Measurements from ENCODE around the gene ROS1.
"Not testable (repeated sequence)": the region's sequence is repeated elsewhere in the genome, so short reads cannot be mapped to it uniquely, and the experiment has no call there.

The ROS1 gene

DNA sequence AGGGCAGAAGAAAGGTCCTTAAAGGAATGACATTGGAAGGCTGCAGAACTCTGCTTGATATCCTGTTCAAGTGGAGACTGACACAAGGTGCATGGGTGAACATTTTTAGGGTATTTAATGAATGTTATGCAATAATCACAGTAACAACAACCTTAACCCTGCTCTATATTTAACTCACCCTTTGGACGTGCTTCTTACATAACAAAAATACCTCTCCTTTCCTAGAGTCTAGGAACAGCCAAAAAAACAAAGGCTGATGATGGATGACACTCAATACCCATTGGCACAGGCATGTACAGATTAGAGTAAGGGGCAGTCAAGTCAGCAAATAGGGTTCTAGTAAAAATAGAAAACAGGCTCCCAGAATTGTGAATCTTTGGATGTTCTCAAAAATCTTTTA is 30.6 kb downstream of the ROS1 start:
- in situ Hi-C loops (cut with HindIII; ENCODE audit: low pct_ligation_motif_present, low pct_unique_long_range_greater_than_20kb, low sequenced_read_pairs), result no loop called here
- DNase-seq, result no peak

DNA sequence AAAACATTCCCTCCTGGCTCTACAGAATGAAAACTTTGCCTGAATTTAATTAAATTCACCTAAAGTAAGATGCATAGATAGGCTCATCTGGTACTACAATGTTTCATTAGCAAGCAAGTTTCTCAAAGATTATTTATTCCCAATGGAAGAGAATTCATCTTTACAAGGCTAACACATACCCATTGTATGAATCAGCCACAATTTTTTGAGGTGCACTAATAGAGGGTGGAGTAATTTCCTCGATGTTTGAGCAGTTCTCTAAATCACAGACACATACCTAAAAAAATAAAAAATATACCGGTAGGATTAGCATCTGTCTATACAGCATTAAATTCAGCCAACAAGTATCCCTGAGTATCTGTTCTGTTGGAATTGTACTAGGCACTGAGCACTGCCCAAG is 32.7 kb downstream of the ROS1 start:
- no peak for DNase-seq
- in situ Hi-C loops (cut with HindIII; ENCODE audit: low pct_ligation_motif_present, low pct_unique_long_range_greater_than_20kb, low sequenced_read_pairs), result no loop called here

DNA sequence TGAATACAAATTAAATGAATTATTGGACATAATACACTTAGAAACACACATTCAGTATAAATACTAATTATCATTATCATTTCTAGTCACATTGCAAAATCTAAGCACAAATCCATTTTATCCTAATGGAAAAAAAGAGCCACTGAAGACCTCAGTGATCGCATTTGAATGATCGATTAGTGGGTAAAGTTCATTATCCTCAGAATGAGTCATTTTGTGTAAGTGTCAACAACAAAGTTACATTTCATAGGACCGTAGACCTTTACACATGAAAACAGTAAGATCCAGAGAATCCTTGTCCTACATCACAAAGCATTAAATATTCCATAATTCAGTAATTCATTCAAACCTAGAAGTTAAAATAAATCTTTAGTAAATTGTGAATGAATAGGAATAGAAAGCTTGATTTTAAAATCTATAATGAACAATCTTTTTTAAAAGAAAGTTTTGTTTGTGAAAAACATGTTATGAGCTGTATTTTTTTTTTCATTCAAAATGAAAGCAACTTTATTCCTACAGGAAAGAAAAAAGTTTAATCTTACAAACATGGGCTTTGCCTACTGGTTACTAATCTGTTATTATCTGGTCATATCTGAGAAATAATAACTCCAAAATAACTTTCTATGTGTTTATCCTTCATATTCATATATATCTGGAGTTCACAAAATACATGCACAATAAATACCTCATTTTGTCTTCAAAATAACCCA is 33.7 kb downstream of the ROS1 start:
- in situ Hi-C loops (cut with HindIII; ENCODE audit: low pct_ligation_motif_present, low pct_unique_long_range_greater_than_20kb, low sequenced_read_pairs), result no loop called here

DNA sequence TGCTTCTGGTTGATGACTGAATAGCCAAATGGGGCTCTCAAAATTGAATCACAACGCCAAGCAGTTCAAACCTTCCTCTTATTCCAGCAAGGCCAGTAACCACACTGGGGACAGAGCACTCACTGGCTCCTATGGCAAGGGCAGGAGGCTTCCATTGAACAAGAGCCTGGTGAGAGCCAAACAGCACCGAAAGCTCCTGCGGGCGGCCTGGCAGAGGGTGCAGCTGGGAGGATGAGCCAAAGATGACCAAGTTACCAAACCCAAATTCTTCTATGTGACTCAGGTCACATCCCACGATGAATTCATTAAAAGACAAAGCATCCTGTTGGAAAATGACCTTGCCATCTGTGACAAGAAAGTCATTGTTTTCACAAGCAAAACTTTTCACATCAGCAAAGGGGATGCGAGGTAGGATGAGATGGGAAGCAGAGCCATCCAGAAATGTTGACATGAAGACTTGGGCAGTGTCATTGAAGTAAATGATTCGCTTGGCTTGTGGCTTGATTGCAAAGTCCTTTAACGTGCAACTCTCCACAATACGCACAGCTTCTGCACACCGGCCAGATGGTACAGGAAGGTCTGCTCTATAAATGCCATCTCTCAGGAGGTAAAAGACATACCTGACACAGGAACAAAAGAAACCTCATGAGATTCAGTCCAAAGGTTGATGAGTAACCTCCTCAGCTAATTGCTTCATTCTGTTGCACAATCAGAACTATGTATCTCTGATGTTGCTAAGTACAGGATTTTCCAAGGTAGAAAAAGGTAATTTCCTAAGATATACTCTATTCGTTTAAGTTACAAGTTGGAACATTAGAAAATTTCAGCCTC is 36.3 kb downstream of the ROS1 start:
- in situ Hi-C loops (cut with HindIII; ENCODE audit: low pct_ligation_motif_present, low pct_unique_long_range_greater_than_20kb, low sequenced_read_pairs), result no loop called here

More for the DNA sequence above, 33.7 kb downstream of the ROS1 start:
- DNase-seq, result no peak

DNA sequence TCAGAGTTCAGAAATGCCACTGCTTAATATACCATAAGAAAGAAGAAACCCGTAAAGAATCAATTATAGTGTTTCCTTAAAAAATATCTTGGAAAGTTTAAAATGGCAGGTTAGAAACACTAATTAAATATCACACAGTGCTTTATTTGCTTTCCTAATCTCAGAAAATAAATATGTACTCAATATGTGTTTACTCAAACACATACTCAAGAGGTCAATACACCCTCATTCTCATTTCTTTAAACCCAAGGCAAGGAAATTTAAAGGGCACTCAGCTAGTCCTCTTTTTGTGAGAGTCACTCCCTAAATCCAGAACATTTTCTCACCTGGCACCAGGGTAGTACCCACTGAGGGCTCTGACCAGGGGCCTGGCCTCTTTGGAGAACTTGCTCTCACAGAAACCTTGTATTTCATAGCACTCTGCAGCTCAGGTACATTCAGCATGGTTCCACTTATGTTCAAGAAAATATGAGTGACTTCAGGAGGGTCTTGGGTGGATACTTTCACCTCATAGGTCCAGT is 38.2 kb downstream of the ROS1 start:
- no peak for DNase-seq
- in situ Hi-C loops (cut with HindIII; ENCODE audit: low pct_ligation_motif_present, low pct_unique_long_range_greater_than_20kb, low sequenced_read_pairs), result no loop called here

More for the DNA sequence above, 36.3 kb downstream of the ROS1 start:
- DNase-seq, result no peak

DNA sequence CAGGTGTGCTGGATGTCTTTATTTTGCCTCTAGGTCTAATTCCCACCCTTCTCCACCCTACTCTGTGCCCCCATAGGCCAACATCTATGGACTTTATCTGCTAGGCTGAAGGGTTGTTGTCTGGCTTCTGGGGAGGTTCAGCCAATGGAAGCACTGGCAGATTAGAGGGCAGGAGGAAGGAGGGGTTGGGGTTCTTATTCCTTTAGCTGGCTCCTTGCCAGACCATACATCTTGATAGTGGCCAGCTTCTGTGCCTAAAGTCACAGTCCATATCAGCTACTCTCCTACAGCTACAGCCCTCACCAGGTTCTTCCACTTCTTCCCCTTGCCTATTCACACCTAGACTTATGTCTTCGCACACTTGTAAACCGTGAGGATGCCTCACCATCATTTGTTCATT is 41.1 kb downstream of the ROS1 start:
- no peak for DNase-seq
- in situ Hi-C loops (cut with HindIII; ENCODE audit: low pct_ligation_motif_present, low pct_unique_long_range_greater_than_20kb, low sequenced_read_pairs), result no loop called here

DNA sequence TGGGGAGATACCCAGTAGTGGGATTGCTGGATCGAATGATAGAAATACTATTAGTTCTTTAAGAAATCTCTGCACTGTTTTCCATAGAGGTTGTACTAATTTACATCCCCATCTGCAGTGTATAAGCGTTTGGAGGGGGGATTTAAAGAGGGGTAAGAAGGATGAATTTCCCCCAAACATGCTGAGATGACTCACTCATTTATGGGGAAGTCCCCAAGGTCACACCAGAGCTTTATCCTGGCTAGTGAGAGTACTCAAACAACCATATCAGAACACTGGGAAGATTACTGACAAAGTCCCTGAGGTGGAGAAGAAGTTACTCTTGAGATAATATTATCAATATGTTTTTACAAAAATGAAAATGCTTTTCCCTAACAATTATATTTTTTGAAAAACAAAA is 44.0 kb downstream of the ROS1 start:
- no peak for DNase-seq
- in situ Hi-C loops (cut with HindIII; ENCODE audit: low pct_ligation_motif_present, low pct_unique_long_range_greater_than_20kb, low sequenced_read_pairs), result no loop called here

DNA sequence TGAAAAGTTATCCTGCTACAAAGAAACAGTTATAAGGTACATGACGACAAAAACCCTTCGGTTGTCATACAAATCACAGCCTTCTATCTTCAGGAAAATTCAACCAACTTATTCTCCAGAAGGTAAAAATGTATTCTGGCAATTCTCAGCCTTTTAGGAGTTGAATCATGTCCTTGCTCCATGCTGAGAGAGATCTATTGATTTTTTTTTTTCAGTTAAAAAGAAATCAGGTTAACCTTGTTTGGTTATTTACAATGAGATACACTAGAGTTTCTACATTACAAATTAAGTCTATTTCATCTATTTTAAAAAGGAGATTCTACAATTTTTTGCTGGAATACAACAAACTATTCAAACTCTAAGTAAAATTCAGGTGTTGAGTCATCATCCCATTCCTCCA is 45.4 kb downstream of the ROS1 start:
- in situ Hi-C loops (cut with HindIII; ENCODE audit: low pct_ligation_motif_present, low pct_unique_long_range_greater_than_20kb, low sequenced_read_pairs), result no loop called here
- no peak for DNase-seq

DNA sequence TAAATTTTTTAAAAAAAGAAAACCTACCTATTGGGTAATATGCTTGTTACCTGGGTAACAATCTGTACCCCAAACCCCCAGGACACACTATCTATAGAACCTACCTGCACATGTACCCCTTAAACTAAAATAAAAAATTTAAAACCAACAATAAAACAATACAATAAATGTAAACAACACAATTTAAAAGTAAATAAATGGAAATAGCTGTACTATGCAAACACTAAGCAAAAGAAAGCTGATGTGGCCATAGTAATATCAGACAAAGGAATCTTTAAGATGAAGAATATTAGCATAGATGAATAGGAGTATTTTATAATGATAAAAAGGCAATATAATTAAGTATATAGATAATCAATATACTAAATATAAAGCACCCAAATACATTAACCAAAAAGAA is 50.3 kb downstream of the ROS1 start:
- no peak for DNase-seq
- in situ Hi-C loops (cut with HindIII; ENCODE audit: low pct_ligation_motif_present, low pct_unique_long_range_greater_than_20kb, low sequenced_read_pairs), result no loop called here

DNA sequence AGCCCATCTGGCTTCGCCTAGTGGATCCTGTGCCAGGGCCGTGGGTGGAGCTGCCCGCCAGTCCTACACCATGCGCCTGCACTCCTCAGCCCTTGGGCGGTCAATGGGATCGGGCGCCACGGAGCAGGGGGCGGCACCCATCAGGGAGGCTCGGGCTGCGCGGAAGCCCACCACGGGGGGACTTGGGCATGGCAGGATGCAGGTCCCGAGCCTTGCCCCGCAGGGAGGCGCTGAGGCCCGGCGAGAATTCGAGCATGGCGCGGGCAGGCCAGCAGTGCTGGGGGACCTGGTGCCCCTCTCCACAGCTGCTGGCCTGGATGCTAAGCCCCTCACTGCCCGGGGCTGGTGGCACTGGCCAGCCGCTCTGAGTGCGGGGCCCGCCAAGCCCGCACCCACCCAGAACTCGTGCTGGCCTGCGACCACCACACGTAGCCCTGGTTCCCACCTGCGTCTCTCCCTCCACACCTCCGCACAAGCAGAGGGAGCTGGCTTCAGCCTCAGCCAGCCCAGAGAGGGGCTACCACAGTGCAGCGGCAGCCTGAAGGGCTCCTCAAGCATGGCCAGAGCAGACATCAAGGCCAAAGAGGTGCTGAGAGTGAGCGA is 52.4 kb downstream of the ROS1 start:
- in situ Hi-C loops (cut with HindIII; ENCODE audit: low pct_ligation_motif_present, low pct_unique_long_range_greater_than_20kb, low sequenced_read_pairs), result no loop called here
- no peak for DNase-seq

DNA sequence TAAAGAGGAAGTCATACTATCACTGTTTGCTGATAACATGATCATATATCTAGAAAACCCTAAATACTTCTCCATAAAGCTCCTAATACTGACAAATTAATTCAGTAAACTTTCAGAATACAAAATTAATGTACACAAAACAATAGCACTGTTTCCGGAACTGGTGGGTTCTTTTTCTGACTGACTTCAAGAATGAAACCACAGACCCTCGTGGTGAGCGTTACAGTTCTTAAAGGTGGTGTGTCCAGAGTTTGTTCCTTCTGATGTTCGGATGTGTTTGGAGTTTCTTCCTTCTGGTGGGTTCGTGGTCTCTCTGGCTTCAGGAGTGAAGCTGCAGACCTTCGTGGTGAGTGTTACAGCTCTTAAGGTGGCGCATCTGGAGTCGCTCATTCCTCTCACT is 53.5 kb downstream of the ROS1 start:
- in situ Hi-C loops (cut with HindIII; ENCODE audit: low pct_ligation_motif_present, low pct_unique_long_range_greater_than_20kb, low sequenced_read_pairs); DNase-seq: not testable (repeated sequence)

DNA sequence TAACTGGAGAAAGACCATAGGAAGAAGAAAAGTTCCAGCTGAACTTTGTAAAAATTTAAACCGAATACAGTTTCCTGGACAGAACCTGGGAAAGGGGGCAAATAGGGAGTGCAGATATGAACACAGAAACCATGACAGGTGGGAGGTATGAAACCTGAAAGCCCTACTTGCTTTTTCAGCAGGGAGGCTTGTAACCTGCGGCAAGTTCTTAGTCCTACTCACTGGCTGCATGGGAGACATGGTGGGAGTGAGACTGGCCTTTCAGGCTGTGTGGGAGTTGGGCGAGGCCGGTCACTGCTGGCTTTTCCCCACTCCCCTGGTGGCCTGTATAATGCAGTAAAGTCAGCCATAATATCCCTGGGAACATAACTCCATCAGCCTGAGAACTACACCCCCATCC is 54.2 kb downstream of the ROS1 start:
- in situ Hi-C loops (cut with HindIII; ENCODE audit: low pct_ligation_motif_present, low pct_unique_long_range_greater_than_20kb, low sequenced_read_pairs), result no loop called here
- DNase-seq, result no peak

DNA sequence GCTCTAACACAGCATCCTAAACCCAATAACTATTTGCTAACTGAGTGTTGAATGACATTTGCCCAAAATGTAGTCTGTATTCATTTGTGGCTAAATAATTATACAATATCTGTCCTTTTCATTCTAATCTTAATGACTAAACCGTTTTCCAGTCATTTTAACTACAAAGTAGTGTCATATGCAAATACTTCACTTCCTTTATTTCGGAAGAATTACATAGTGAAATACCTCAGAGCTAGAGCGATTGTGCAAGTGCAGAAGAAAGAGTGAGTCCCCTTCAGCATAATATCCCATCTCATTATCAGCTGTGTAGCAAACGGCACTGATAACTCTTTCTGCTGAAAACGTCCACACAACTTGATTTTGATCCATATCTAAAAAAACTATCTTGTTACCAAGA is 66.2 kb downstream of the ROS1 start:
- no peak for DNase-seq
- in situ Hi-C loops (cut with HindIII; ENCODE audit: low pct_ligation_motif_present, low pct_unique_long_range_greater_than_20kb, low sequenced_read_pairs), result no loop called here

DNA sequence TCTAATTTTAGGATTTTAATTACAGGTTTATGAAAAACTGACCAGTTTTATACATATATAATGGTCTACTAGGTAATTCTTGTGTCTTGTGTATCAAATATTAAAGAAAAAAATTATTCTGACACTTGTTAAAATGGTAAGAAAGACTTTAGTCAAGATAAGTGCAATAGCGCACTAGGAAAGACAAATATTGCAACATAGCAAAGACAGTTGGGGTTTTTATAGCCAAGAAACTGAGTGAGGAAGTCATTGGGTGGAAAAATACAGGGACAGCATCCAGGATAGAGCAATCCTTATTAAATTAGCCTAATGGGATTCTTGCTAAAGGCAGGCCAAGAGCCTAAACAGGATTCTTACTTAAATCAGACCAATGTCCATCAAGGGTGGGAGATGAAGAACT is 71.1 kb downstream of the ROS1 start:
- no peak for DNase-seq
- in situ Hi-C loops (cut with HindIII; ENCODE audit: low pct_ligation_motif_present, low pct_unique_long_range_greater_than_20kb, low sequenced_read_pairs), result no loop called here

DNA sequence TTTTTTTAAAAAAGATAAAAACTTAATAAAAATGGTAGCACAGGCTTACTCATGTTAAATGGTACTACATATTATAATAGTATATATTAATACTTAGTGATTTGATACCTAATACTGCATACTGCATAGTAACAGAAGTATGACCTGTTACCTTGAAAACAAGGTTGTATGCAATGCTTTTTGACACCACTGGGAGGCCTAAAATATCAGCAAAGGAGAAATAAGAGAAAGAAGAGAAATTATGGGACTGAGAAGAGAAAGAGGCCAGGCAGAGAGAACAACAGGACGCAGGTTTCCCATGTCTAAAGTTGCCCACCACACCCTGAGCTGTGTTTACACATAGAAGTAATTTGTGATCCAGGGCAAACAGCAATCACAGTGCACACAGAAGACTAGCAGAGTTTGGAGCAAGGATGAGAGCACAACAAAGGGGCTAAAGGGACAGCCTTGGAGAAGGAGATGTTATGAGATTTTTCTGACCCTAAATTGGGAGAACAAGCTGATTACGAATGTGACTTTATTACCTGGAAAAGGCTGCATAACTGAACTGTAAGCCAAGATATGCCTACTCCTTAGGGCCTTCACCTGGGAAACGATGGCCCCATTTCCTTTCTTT is 73.2 kb downstream of the ROS1 start:
- in situ Hi-C loops (cut with HindIII; ENCODE audit: low pct_ligation_motif_present, low pct_unique_long_range_greater_than_20kb, low sequenced_read_pairs), result no loop called here
- DNase-seq, result peak; percentile 25

DNA sequence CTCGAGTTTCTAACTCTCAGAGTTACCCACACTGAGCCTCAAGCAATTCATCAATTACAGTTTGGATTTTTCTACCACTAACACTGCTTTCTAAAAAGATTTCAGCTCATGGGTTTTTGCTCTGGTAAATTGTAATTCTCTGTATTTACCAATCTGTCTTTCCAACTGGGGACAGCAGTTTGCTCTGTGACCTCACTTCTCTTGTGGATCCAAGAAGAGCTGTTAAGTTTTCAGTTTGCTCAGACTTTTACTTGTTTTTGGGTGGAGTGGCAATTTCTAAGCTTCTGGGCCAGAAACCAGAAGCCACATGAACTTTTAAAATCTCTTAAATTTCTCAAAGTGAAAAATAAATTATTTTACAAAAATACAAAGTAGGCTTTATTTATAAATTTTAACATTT is 74.2 kb downstream of the ROS1 start:
- no peak for DNase-seq
- in situ Hi-C loops (cut with HindIII; ENCODE audit: low pct_ligation_motif_present, low pct_unique_long_range_greater_than_20kb, low sequenced_read_pairs), result no loop called here

DNA sequence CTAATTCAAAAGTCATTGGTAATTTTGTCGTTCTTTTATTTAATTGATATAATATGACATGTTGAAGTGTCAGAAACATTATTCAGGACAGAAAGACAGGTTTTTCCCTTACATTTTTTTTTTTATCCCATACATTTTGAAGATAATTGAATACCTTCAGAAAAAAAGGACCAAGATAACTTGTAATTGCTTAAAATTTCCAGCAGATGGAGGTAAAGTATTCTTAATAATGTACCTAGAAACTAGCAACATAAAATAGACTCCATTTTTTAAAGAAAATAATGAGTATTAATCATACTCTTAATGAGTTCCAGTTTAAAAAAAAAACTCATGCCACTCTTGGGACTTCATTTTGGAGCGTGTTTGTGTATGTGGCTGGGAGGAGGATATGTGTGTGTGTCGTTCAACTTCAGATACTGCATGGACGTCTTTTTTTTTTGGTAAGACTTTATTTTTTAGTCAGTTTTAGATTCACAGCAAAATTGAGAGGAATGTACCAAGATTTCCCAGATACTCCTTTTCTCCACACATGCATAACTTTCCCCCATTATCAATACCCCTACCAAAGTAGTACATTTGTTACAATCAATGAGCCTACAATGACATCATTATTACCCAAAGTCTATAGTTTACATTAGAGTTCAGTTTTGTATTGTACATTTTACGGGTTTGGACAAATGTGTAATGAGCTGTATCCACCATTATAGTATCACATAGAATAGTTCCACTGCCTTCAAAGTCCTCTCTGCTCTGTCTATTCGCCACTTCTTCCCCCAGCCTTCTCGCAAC is 79.4 kb downstream of the ROS1 start:
- peak; percentile 46 for DNase-seq
- in situ Hi-C loops (cut with HindIII; ENCODE audit: low pct_ligation_motif_present, low pct_unique_long_range_greater_than_20kb, low sequenced_read_pairs), result no loop called here

DNA sequence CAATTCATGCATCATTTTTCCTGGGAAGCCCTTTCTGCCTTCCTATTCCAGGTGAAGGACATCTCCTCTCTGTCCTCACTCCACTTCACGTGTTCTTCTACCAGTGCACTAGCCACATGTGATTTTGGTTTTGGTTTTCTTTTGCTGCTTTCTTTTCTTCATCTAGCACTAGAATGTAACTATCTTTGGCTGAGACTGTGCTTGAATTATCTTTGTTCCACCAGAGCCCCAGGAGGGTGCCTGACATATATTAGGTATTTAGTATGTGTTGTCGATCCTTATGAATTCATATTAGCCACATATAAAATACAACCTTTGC is 80.5 kb downstream of the ROS1 start:
- in situ Hi-C loops (cut with HindIII; ENCODE audit: low pct_ligation_motif_present, low pct_unique_long_range_greater_than_20kb, low sequenced_read_pairs), result no loop called here

More for the DNA sequence above, 80.5 kb downstream of the ROS1 start:
- DNase-seq, result no peak

All from ACHN (cell line).